Tibial nerve (tissue), 4 donors: ENCODE measurements around the gene MND1. TPM values are rescaled to one million over a fixed set of nuclear protein-coding genes. Genes with fewer than 3 reads are reported as not detected.

Experiments
- DNase-seq, 2 donors: peaks; one replicate each; pipeline ENCODE4 v3.0.0-alpha.2; 2019; ENCODE audit warnings: low spot score in 2 of 2
- H3K27ac ChIP-seq, 4 donors: fragments of 200-600 bp; sonication (generic) in 3 of 4; one replicate each; pipeline ENCODE4 v1.5.1; 2017 to 2019; ENCODE audit warnings: mild to moderate bottlenecking in 1 of 4
- H3K27me3 ChIP-seq, 2 donors: fragments of 200-600 bp; sonication (generic) in 1 of 2; one replicate each; pipeline versions ENCODE4 v1.5.1 to v1.6.0; 2017 to 2019
- H3K36me3 ChIP-seq, 3 donors: fragments of 200-600 bp; sonication (generic); one replicate each; pipeline ENCODE4 v1.5.1; 2018 to 2019
- H3K4me1 ChIP-seq, 4 donors: fragments of 200-600 bp; sonication (generic) in 3 of 4; one replicate each; pipeline ENCODE4 v1.5.1; 2017 to 2019
- H3K4me3 ChIP-seq, 4 donors: fragments of 200-600 bp; sonication (generic) in 3 of 4; one replicate each; pipeline ENCODE4 v1.5.1; 2017 to 2019; ENCODE audit warnings: mild to moderate bottlenecking in 1 of 4, moderate library complexity in 1 of 4
- H3K9me3 ChIP-seq, 4 donors: fragments of 200-600 bp; sonication (generic) in 3 of 4; one replicate each; pipeline ENCODE4 v1.5.1; 2017 to 2019
- CTCF ChIP-seq, 5 experiments: fragments of 200-600 bp in 3 of 5; fragments of 450-650 bp in 2 of 5; sonication (generic) in 3 of 5; IDR thresholded peaks; one replicate each; pipeline ENCODE4 v1.5.1; 2016 to 2019; ENCODE audit warnings: antibody characterized with exemption in 5 of 5, mild to moderate bottlenecking in 3 of 5, moderate library complexity in 2 of 5
- EP300 ChIP-seq, 2 donors: sonication (generic); formaldehyde crosslinking; IDR thresholded peaks; one replicate each; pipeline ENCODE4 v1.6.1; 2017; ENCODE audit warnings: antibody characterized with exemption in 2 of 2, mild to moderate bottlenecking in 1 of 2
- POLR2A ChIP-seq, 2 donors: fragments of 450-650 bp; IDR thresholded peaks; one replicate each; pipeline ENCODE4 v1.6.1; 2017; ENCODE audit warnings: antibody characterized with exemption in 2 of 2, mild to moderate bottlenecking in 2 of 2, moderate library complexity in 2 of 2
- WGBS, 2 donors: methylation state at CpG; one replicate each; pipeline ENCODE4 v1.1.5; 2018; 5-methylcytosine and 5-hydroxymethylcytosine counted together
- total RNA-seq, 4 donors: library from RNA; depleted of rRNA; stranded (reverse); fragments of >200 nt; gene quantifications; one replicate each; pipeline ENCODE4 v1.1.0, GENCODE V29; 2016

Gene MND1
- total RNA-seq, 4 donors from 2014 or later, result 0.66 to 2.1 TPM; not detected in 2

DNA sequence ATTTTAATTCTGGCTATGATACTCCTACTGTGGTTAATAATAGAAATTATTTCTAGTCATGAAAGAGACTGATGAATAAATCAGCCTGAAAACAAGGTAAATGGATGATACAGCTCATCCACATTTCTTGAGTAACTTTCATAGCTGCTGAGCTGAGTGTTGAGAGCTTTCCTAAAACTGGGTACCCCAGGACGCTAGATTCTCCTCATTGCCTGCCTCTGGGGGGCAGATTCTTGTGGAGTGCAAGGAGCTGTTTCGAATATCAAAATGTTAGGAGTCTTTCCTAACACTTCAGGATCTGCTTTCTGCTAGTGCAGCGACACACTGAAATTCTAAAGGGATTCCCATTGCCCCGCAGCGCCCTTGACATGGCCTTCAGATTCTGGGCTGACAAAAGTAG, 2.1 kb downstream of the MND1 start:
- Histone ChIP-seq H3K9me3 (no peaks in the 10 kb centered on the region), H3K4me3 (no peak overlapping the region), H3K27me3 (no peaks in the 10 kb centered on the region), H3K27ac (no peak overlapping the region), H3K36me3 (no peaks in the 10 kb centered on the region), H3K4me1 (peaks cover 0 to 12% (median 0%) of the 10 kb centered on the region in 4 donors)
- DNase-seq, result no peak
- 68 to 77% methylated on average over 5 of the region's 5 CpGs for WGBS, 2 donors
- TF ChIP-seq EP300 (IDR thresholded peaks at IDR 0.05) (no peak), POLR2A (IDR thresholded peaks at IDR 0.05) (no peak), CTCF (IDR thresholded peaks at IDR 0.05) (no peak)

GRCh38 chr4:153347117-153347516, 2.6 kb downstream of the MND1 start:
- Histone ChIP-seq H3K27me3 (no peaks in the 10 kb centered on the region), H3K36me3 (no peaks in the 10 kb centered on the region), H3K27ac (no peak overlapping the region), H3K4me1 (peaks cover 0 to 12% (median 0%) of the 10 kb centered on the region in 4 donors), H3K9me3 (no peaks in the 10 kb centered on the region), H3K4me3 (no peak overlapping the region)
- DNase-seq, result no peak
- TF ChIP-seq EP300 (IDR thresholded peaks at IDR 0.05), result no peak
- no peak for TF ChIP-seq CTCF (IDR thresholded peaks at IDR 0.05)
- no peak for TF ChIP-seq POLR2A (IDR thresholded peaks at IDR 0.05)

DNA sequence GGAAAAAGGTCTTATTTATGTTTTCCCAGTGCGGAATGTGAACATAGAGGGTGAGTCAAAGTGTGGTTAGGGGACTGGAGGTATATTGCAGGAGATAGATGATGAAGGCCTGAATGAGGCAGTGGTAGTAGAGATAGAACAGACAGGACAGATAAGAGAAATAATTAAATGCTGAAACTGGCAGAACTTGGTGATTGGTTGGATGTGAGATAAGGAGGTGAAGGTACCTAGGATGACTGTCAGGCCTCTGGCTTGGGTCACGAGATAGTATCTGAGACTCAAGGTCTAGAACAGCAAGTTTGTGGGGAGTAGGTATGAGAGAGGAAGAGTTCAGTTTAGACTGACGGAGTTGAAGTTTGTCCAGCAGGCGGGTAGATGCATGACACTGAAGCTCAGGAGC, 3.5 kb downstream of the MND1 start:
- WGBS, 2 donors, result 97% methylated on average over 4 of the region's 4 CpGs
- Histone ChIP-seq H3K27me3 (no peaks in the 10 kb centered on the region), H3K4me3 (no peak overlapping the region), H3K9me3 (no peaks in the 10 kb centered on the region), H3K4me1 (peaks cover 0 to 12% (median 0%) of the 10 kb centered on the region in 4 donors), H3K27ac (no peak overlapping the region), H3K36me3 (no peaks in the 10 kb centered on the region)
- TF ChIP-seq CTCF (IDR thresholded peaks at IDR 0.05) (no peak), POLR2A (IDR thresholded peaks at IDR 0.05) (no peak), EP300 (IDR thresholded peaks at IDR 0.05) (no peak)
- DNase-seq, result no peak

DNA sequence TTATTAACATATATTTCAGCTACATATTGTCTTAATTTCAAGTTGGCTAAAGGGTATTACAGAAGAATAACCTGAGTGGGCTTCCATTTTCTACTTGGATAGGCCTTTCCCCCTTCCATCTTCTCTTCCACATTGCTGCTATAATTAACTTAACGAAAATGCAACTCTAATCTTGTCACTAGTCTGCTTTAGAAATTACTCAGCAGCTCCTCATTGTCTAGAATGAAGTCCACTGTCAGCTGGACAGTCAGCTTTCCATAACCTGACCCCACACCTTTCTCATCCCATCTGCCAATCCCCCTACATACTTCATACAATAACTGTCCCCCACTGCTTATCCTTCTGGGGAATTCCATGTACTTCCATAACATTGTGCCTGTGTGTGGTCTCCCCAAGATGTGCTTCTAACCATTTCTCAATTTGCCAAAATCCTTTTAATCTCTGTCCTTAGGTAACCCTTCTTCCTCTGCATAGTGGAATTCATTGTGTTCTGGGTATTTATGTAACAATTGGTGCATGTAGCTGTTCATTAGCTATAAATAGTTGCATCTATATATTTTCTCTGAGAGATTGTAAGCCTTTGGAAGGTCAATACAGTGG, 4.8 kb downstream of the MND1 start:
- no peak overlapping the region for H3K27ac ChIP-seq
- TF ChIP-seq POLR2A (IDR thresholded peaks at IDR 0.05) (no peak), EP300 (IDR thresholded peaks at IDR 0.05) (no peak), CTCF (IDR thresholded peaks at IDR 0.05) (no peak)
- H3K36me3 ChIP-seq, result no peaks in the 10 kb centered on the region
- peaks cover 0 to 8% (median 0%) of the 10 kb centered on the region in 4 donors for H3K4me1 ChIP-seq
- H3K9me3 ChIP-seq, result no peaks in the 10 kb centered on the region
- no peaks in the 10 kb centered on the region for H3K27me3 ChIP-seq
- 93 to 96% methylated on average over 1 of the region's 1 CpG for WGBS, 2 donors
- no peak for DNase-seq
- no peak overlapping the region for H3K4me3 ChIP-seq

GRCh38 chr4:153362184-153362583, 17.7 kb downstream of the MND1 start:
- Histone ChIP-seq H3K4me1 (no peaks in the 10 kb centered on the region), H3K9me3 (peaks cover 0 to 3% (median 0%) of the 10 kb centered on the region in 4 donors), H3K36me3 (no peaks in the 10 kb centered on the region), H3K27me3 (no peaks in the 10 kb centered on the region), H3K4me3 (no peak overlapping the region), H3K27ac (no peak overlapping the region)
- TF ChIP-seq POLR2A (IDR thresholded peaks at IDR 0.05) (no peak), EP300 (IDR thresholded peaks at IDR 0.05) (no peak), CTCF (IDR thresholded peaks at IDR 0.05) (no peak)
- DNase-seq, result no peak
- 69 to 72% methylated on average over 3 of the region's 3 CpGs for WGBS, 2 donors
